Measurements from ENCODE around the gene RAB8B.

Gene RAB8B

DNA sequence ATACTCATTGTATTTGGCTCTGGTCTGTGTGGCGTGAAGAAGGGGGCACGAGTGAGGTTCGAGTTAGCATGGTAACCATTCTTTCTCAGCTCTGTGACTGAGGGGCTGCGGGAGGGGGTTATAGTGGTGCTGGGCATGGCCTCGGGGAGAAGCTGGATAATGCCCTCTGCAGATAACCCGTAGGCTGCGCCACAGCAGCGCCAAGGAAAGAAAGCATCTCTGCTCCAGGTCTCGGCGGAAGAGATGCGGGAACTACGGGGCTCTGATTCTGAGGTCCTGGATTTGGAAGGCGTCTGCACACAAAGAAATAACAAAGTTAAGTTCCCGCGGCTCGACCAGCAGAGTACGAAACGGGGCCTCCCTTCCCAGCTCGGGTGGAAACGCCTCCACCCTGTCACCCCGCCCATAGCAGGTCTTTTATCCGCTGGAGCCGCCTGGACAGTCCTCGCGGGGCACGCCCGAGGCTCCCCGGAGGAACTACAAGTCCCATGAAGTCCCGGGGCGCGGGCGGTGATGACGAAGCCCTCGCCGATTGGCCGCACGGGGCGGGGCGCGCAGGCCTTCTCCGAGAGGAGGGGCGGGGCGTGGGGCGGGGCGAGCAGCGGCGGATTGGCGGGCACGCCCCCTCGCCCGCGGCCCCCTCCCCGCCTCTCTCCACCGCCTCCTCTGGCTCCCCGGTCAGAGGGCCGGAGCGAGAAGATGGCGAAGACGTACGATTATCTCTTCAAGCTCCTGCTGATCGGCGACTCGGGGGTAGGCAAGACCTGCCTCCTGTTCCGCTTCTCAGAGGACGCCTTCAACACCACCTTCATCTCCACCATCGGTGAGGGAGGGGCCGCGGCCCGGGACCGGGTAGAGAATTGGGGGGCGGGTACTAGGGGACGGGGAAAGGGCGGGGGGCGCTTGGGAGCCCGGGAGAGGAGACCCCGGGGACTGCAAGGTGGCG is at the start of gene RAB8B:
Gene RAB8B (plus strand): TSS at position 681 of the 946 bp plus-strand sequence. CDS start 19 bp downstream, at position 700.
- peak; percentile 98 for DNase-seq

GRCh38 chr15:63140936-63141335 is 48.5 kb upstream of the RAB8B start:
- DNase-seq, result no peak

- DNase-seq, result no peak
Observed at GRCh38 chr15:63145426-63145825, 44.0 kb upstream of the RAB8B start.

- no peak for DNase-seq
Observed at GRCh38 chr15:63146684-63147083, 42.7 kb upstream of the RAB8B start.

- no peak for DNase-seq
Observed at GRCh38 chr15:63151665-63152064, 37.7 kb upstream of the RAB8B start.

DNA sequence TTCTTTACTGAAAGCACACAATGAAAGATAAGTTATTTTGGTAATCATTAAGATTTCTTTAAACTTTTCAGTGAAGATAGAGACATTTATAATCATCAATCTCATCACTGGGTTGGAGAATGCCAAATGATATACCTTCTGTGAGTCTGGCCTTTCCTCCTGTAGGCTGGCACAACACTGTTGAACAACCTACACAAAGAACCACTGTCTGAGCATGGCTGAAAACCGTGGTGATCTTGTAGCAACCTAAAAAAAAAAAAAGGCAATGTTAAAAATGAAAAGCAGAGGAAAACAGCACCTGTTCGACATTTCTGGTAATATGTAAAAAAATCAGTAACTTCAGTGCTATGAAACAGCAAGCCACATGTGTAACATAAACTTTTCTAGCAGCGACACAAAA is 33.9 kb upstream of the RAB8B start:
- DNase-seq, result no peak

- DNase-seq, result no peak
Observed at GRCh38 chr15:63156086-63156710, 33.2 kb upstream of the RAB8B start.

DNA sequence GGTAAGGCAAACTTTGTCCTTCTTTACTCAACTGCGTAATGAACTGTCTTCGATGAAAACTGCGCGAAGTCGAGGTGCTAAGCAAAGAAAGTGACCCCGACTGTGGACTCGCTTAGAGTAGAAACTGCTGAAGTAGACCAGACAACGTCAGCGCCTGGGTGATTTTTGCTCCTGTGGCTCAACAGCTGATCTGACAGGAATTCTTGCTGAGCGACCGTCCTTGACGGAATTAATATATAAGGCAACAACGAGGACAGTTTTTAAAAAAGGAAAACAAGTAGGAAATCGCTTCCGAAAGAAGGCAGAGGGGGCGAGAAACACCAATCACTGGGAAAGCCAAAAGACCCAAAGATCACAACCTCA is 32.7 kb upstream of the RAB8B start:
- peak; percentile 5 for DNase-seq

DNA sequence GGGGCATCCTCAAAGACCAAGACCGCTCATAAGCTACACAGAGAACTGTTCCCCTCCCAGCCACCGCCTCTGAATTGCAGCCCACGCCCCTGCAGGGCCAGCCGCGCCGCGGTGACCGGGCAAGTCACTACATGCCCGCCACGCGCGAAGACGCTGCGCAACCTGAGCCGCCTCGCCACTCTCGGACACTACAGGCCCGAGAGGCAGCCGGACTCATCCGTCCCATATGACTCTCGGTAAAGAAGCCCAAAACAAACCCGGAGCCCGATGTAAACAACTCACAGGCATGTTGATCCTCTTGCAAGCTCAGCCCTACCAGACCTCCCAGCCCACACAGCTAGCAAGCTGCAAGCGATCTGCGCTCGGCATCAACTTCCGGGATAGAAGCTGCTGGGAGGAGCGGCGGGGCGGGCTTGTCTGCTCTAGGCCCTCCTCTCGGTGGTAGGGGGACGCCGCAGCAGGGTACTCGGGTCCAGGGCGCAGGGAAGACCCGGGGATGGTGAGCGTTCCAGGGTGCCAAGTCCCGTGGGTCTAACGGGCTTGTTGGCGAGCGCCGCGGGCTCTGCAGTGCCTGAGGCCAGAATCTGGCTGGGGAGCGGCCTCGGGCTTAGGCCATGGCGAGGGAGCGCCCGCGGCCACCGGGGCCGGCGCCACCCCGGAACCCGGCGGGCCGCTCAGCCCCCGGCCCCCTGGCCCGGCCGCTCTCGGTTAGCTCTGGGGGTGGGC is 32.1 kb upstream of the RAB8B start, which contains the start of gene RPS27L:
Gene RPS27L (minus strand): TSS at position 360 of the 726 bp plus-strand sequence. CDS start 72 bp downstream, at position 288.
- peak; percentile 85 for DNase-seq

DNA sequence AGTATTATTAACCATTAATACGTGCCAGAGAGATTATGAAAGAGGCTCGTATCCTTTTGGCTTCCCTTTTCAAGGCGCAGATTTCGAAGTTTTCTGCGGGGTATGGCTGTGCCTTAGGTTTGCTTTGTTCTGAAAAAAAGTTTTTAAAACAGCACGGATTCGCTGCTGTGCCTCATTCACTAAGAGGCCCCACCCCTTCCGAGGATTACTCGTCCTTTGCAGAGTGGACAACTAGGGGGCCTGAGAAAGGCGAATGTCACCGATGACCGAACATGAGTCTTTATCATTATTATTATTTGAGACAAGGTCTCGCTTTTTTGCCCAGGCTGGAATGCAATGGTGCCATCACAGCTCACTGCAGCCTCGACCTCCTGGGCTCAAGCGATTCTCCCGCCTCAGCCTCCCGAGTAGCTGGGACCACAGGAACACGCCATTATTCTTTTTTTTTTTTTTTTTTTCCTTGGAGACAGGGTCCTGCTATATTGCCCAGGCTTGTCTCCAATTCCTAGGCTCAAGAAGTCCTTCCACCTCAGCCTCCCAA is 31.4 kb upstream of the RAB8B start:
- peak; percentile 5 for DNase-seq

GRCh38 chr15:63160638-63161037 is 28.8 kb upstream of the RAB8B start:
- no peak for DNase-seq

- no peak for DNase-seq
Observed at GRCh38 chr15:63163217-63163616, 26.2 kb upstream of the RAB8B start.

GRCh38 chr15:63165166-63165859 is 24.1 kb upstream of the RAB8B start:
- DNase-seq, result no peak

DNA sequence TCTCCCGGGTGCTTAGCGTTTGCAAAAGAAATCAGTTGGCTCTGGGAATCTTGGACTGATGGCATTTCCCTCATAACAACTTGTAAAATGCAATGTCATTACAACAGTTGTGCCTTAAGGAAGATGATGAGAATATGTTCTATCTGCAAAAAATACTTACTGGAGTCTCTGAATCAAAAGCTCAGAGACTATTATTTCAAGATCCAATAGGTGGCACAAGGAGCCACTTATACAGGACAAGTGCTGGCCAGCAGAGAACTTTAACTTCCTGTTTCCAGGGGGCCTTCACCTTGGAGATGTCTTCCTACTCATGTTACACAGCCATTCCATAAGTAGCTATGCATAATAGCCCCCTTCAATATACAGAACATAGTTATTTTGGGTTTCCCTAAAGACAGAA is 23.2 kb upstream of the RAB8B start:
- no peak for DNase-seq

DNA sequence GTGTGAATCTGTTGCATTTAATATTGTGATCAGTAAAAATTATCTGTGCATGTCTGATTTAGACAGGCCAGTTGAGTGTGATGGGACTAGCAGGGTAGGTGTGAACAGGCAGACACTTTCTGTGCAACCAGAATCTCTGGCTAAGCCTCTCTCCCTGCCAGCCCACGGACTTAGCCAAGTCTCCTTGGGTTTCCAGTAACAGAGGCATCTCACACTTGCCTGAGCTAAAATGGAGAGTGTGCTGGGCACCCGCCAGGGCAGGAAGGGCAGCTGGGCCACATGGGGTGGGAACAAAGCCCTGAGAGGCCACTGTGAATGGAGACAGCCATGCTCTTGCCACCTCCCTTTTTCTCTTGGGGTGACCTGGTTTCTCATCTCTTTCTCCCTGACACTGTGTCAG is 19.6 kb upstream of the RAB8B start:
- no peak for DNase-seq

DNA sequence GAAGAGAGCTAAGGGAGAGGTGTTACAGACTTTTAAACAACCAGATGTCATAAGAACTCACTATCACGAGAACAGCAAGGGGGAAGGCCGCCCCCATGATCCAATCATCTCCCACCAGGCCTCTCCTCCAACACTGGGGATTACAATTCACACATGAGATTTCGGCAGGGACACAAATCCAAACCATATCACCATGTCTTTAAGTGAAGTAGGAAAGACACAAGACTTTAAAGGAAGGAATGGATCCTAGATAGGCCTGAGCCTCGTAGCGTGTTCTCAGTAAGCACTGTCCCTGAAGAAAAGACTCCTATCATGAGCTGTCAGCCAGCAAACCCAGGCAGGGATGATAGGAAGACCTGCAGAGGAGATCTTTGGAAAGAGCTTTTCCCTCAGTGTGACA is 17.0 kb upstream of the RAB8B start:
- DNase-seq, result no peak

DNA sequence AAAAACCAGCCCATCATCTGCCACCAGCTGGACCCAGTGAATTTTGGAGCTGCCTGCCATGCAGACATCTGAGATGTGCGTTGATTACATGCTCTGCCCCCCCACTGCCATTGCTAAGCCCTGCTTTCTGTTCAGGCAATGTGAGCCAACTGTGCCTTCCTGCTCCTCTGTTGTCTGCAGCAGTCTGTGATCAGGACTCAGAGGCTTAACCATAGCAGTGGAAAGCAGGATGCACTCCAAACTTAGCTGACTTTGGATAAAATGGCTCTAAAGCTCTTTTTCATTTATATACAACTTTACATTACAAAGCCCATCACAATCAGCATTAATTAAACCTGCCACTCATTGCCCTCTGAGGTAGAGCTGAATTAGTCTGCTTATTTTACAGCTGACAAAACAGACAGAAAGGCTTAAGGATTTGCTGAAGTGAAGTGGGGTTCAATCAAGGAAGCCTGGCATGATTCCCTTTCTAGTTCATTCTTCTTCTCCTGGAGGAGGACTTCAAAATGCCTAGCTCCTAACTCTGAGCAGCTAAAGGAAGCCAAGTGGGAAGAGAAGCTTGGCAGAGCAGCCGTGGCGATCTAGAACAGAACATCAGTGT is 16.5 kb upstream of the RAB8B start:
- no peak for DNase-seq

GRCh38 chr15:63176302-63176701 is 13.1 kb upstream of the RAB8B start:
- DNase-seq, result no peak

DNA sequence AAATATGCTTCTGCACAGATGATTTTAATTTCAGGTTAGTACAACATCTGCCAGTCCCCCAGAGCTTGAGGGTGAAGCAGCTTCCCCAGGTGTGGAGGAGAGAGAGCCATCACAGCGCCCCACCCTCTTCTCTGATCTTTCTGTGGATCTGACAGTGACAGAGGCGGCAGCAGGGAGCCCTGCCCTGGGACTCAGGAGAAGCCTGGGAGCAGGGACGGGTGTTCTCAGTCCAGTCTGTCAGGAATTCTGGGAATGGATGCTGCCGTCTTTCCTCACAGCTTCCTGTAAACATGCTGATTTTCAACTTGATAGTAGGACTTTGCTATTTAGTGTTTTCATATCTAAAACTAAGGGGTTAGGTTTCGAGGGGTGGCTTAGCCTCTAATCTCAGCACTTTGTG is 11.4 kb upstream of the RAB8B start:
- no peak for DNase-seq

DNA sequence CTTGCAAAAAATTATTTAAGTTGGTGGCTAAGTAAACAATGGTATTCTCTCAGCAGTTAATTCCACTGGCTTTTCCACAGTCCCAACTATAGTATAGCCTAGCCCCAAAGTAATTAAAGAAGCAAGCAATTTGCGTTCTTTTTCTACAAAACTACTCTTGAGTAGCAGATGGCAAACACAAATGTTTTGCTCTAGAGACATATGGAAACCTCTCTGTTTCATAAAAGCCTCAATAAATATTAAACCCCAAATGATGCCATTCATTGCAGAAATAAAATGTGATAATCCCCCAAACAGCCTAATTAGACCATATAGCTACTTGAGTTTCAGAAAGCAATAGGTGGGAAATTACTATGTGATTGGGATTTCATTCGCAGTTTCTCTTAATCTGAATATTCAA is 8.7 kb upstream of the RAB8B start:
- DNase-seq, result no peak

DNA sequence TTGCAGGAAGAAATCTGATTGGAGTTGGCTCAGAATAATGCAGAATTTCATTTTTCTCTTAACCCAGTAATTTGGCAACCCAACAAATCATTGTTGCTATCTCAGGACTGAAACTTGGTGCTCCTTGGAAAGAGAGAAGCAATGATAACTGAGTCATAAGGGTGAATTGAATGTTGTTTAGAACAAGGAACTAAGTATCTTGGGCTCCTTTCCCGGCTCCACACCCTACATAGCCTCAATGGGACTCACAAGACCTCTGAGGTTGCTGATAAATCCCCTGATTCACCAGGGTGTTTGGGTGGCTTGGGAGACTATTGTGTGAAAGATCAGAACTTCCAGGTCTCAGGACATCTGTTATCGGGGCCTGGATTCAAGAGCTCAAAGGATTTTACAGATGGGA is 7.8 kb upstream of the RAB8B start:
- no peak for DNase-seq

GRCh38 chr15:63185206-63185605 is 4.2 kb upstream of the RAB8B start:
- DNase-seq, result no peak

Data from activated gamma-delta T cell treated with Interleukin-2 at 50 U/mL for 16 hours (primary cell).